HL-60 (cell line): ENCODE measurements around the gene SFI1.

Experiments
- CTCF ChIP-seq: IDR thresholded peaks from one replicate; pipeline ENCODE4 v1.5.1; 2011; ENCODE audit warnings: low read length, control low read depth, inconsistent platforms; ENCODE audit not compliant: insufficient read depth
- POLR2AphosphoS5 ChIP-seq: IDR thresholded peaks from 2 replicates; pipeline ENCODE4 v1.6.1; 2012; ENCODE audit warnings: low read depth
- REST ChIP-seq: IDR thresholded peaks from 2 replicates; pipeline ENCODE4 v1.6.1; 2012; ENCODE audit warnings: low read depth; ENCODE audit not compliant: insufficient replicate concordance
- SPI1 ChIP-seq: IDR thresholded peaks from 2 replicates; pipeline ENCODE4 v1.6.1; 2012; ENCODE audit warnings: low read depth, mild to moderate bottlenecking, borderline replicate concordance

GRCh38 chr22:31625661-31626426 is 129.5 kb downstream of the SFI1 start:
- TF ChIP-seq CTCF (no peak), REST (no peak), POLR2AphosphoS5 (no peak), SPI1 (no peak)
